Astrocyte of the hippocampus (primary cell): ENCODE results near the gene MFF.
A peak's percentile ranks its signal among the peaks of the same experiment; 100 is the strongest.

Experiments used
- DNase-seq: peaks from one replicate; pipeline ENCODE4 v3.0.0; 2011; ENCODE audit warnings: low read depth, low spot score

MFF gene

GRCh38 chr2:227406177-227407031 lies 81.4 kb downstream of the MFF start:
- peak; percentile 98 for DNase-seq
